GM10248 (cell line): Measurements from ENCODE around the gene BRMS1L.
A peak's percentile ranks its signal among the peaks of the same experiment; 100 is the strongest.
"Not testable (repeated sequence)": the region's sequence is repeated elsewhere in the genome, so short reads cannot be mapped to it uniquely, and the experiment has no call there.

ENCODE experiments used
- CTCF ChIA-PET: fragments of 300-600 bp; sonication (Branson Sonifier 250); formaldehyde crosslinking; extraction: SDS; loops from one replicate; lab custom pipeline; 2021; ENCODE audit warnings: antibody characterized with exemption; lab: Yijun Ruan, JAX
- POLR2A ChIA-PET: fragments of 350-650 bp; sonication (Branson Sonifier 250); formaldehyde crosslinking; extraction: SDS; loops from one replicate; lab custom pipeline; 2020; ENCODE audit warnings: antibody characterized with exemption; lab: Yijun Ruan, JAX
- DNase-seq: peaks from one replicate; pipeline ENCODE4 v3.0.0; 2012; ENCODE audit errors: extremely low spot score
- CTCF ChIP-seq: IDR thresholded peaks from 2 replicates; pipeline ENCODE4 v1.5.1; 2012; ENCODE audit warnings: mild to moderate bottlenecking, low read depth; ENCODE audit errors: extremely low read depth, missing control alignments, control extremely low read depth

BRMS1L gene

GRCh38 chr14:35826218-35826951 is at the start of gene BRMS1L:
TSS of gene BRMS1L (plus strand) at chr14:35826338. CDS start at chr14:35826517, 179 bp downstream.
- TF ChIP-seq CTCF = no peak
- ChIA-PET CTCF (interaction anchor here (0.9 to 3.0 kb wide), 10 partner anchors 9 to 243 kb away, joined by 3 to 13 read pairs (median 6); partner anchors contain the start of gene RALGAPA1), POLR2A (interaction anchor here (0.6 to 1.0 kb wide), 6 partner anchors 8 to 395 kb away, joined by 3 to 4 read pairs (median 3); partner anchors contain the start of gene RALGAPA1)
- peak; percentile 98 for DNase-seq

- POLR2A ChIA-PET = no interaction called here
- CTCF ChIA-PET = interaction anchor here (1.2 to 2.0 kb wide), 3 partner anchors 10 to 19 kb away, joined by 3 to 8 read pairs (median 4); no protein-coding TSS in a partner anchor
- no peak for TF ChIP-seq CTCF
- no peak for DNase-seq
Observed at GRCh38 chr14:35776823-35777222, 49.3 kb upstream of the BRMS1L start.

GRCh38 chr14:35777550-35777949 is 48.6 kb upstream of the BRMS1L start:
- CTCF ChIA-PET, POLR2A ChIA-PET, DNase-seq: not testable (repeated sequence)

- ChIA-PET POLR2A (no interaction called here), CTCF (interaction anchor here (0.9 to 1.0 kb wide), 2 partner anchors 18 to 22 kb away, joined by 3 read pairs; no protein-coding TSS in a partner anchor)
- DNase-seq = no peak
- no peak for TF ChIP-seq CTCF
Observed at GRCh38 chr14:35779368-35779767, 46.8 kb upstream of the BRMS1L start.

- TF ChIP-seq CTCF = no peak
- ChIA-PET POLR2A (no interaction called here), CTCF (interaction anchor here (1.0 to 2.0 kb wide), 5 partner anchors 12 to 94 kb away, joined by 3 to 7 read pairs (median 3); no protein-coding TSS in a partner anchor)
- no peak for DNase-seq
Observed at GRCh38 chr14:35783699-35784098, 42.4 kb upstream of the BRMS1L start.

GRCh38 chr14:35786856-35787255 is 39.3 kb upstream of the BRMS1L start:
- CTCF ChIA-PET = interaction anchor here (1.5 to 3.1 kb wide), 3 partner anchors 11 to 27 kb away, joined by 4 to 8 read pairs (median 6); no protein-coding TSS in a partner anchor
- DNase-seq = no peak
- POLR2A ChIA-PET = no interaction called here
- no peak for TF ChIP-seq CTCF

GRCh38 chr14:35789651-35790050 is 36.5 kb upstream of the BRMS1L start:
- DNase-seq = no peak
- no peak for TF ChIP-seq CTCF
- POLR2A ChIA-PET = no interaction called here
- CTCF ChIA-PET = interaction anchor here (1.2 kb wide), 1 partner anchor 26 kb away, joined by 3 read pairs; no protein-coding TSS in a partner anchor
